ENCODE measurements around the gene NFKBIE. TPM values are rescaled to one million over a fixed set of nuclear protein-coding genes. Genes with fewer than 3 reads are reported as not detected.
"Not testable (repeated sequence)": the region's sequence is repeated elsewhere in the genome, so short reads cannot be mapped to it uniquely, and the experiment has no call there.

Gene NFKBIE
- 9.7 and 12.1 TPM in 2 replicates for total RNA-seq (2021)
- long read RNA-seq, partial matches to known transcripts: 1 of 3 reads
- long read RNA-seq, other reads (novel, unspliced or antisense): 2 of 3 reads

GRCh38 chr6:44265007-44265721 lies at the start of gene NFKBIE:
TSS of gene NFKBIE (minus strand) at chr6:44265551. CDS start at chr6:44265346, 205 bp downstream.
- peak within 1 kb of the TSS; percentile 11; the same call in 1 of the 2 replicates for H3K14ac ChIP-seq (ENCODE audit: insufficient read depth, low read length)
- no peak within 1 kb of the TSS for H3K56ac ChIP-seq (ENCODE audit: insufficient read length, low read depth, low read length)
- Mint-ChIP-seq H3K4me3 (peak within 1 kb of the TSS; percentile 79 to 88), H3K36me3 (ENCODE audit: insufficient read depth in 1 of 3, low read depth in 3 of 3) (peaks cover 0 to 2% (median 0%) of the 10 kb centered on the region in 3 experiments; a peak in 2 of 7 replicates), H3K9me3 (no peaks in the 10 kb centered on the region; a peak in 1 of 5 replicates), H3K27ac (peak within 1 kb of the TSS in 1 of 3 experiments; percentile 40; a peak in 1 of 7 replicates), H3K4me1 (peaks cover 42 to 49% of the 10 kb centered on the region in 2 experiments), H3K27me3 (ENCODE audit: low read depth) (peaks cover 22% of the 10 kb centered on the region)
- H2AK5ac ChIP-seq (ENCODE audit: insufficient read length, low read length): no peak within 1 kb of the TSS
- no peak within 1 kb of the TSS for H3K18ac ChIP-seq (ENCODE audit: insufficient read length, low read depth, low read length)
- H3K79me2 ChIP-seq (ENCODE audit: insufficient read depth, low read length): no peaks in the 10 kb centered on the region
- H4K8ac ChIP-seq (replicated peaks; ENCODE audit: insufficient read length, low read depth, low read length): no peak within 1 kb of the TSS
- H4K91ac ChIP-seq (ENCODE audit: insufficient read length, low read depth, low read length): no peak within 1 kb of the TSS
- peaks cover 18% of the 10 kb centered on the region for H3K23me2 ChIP-seq (ENCODE audit: insufficient read length, low read depth, low read length, poor library complexity, severe bottlenecking)
- no peak within 1 kb of the TSS for H2BK20ac ChIP-seq (ENCODE audit: low read depth, low read length, poor library complexity, severe bottlenecking)
- no peak within 1 kb of the TSS for H3K4ac ChIP-seq (ENCODE audit: low read depth, low read length)
- H3K4me2 ChIP-seq (ENCODE audit: insufficient read depth, insufficient read length, low read length): peak within 1 kb of the TSS; percentile 84
- no peak within 1 kb of the TSS for H4K5ac ChIP-seq (ENCODE audit: insufficient read length, low read depth, low read length)
- no peak within 1 kb of the TSS for H3K27ac ChIP-seq (ENCODE audit: insufficient read length, low read depth, low read length)
- H2BK12ac ChIP-seq (ENCODE audit: insufficient read length, low read depth, low read length): no peak within 1 kb of the TSS
- no peak within 1 kb of the TSS for H3T11ph ChIP-seq (ENCODE audit: low read length)
- H3K9ac ChIP-seq (ENCODE audit: extremely low read depth, insufficient read length, low read length): peak within 1 kb of the TSS; percentile 54
- no peaks in the 10 kb centered on the region for H3K79me1 ChIP-seq (ENCODE audit: insufficient read depth, low read depth, low read length, poor library complexity, severe bottlenecking)
- peaks cover 8% of the 10 kb centered on the region; the same call in 1 of the 2 replicates for H3K4me1 ChIP-seq (ENCODE audit: insufficient read depth, low read length)
- H2BK5ac ChIP-seq (ENCODE audit: insufficient read length, low read length): no peak within 1 kb of the TSS
- H4K20me1 ChIP-seq (ENCODE audit: control insufficient read depth, insufficient read depth, insufficient read length): no peaks in the 10 kb centered on the region
- no peak within 1 kb of the TSS for H3K23ac ChIP-seq (ENCODE audit: insufficient read length, low read depth, low read length)
- H3K9me3 ChIP-seq (ENCODE audit: control insufficient read depth, low read depth, low read length): no peaks in the 10 kb centered on the region
- no peak for TF ChIP-seq CTCF (conservative IDR thresholded peaks at IDR 0.05)
- H2BK120ac ChIP-seq (ENCODE audit: low read depth, low read length, poor library complexity, severe bottlenecking): no peak within 1 kb of the TSS
- peak; percentile 94 for DNase-seq
- peaks cover 7% of the 10 kb centered on the region; the same call in 1 of the 2 replicates for H3K27me3 ChIP-seq (ENCODE audit: insufficient read depth, low read length)
- no CpG with 5 or more reads among the region's 72 CpGs for WGBS (ENCODE audit: extremely low coverage, insufficient read length, low lambda C conversion rate)
- H2BK15ac ChIP-seq (ENCODE audit: low read depth, low read length): no peak within 1 kb of the TSS
- H2AFZ ChIP-seq (ENCODE audit: low read length): no peak within 1 kb of the TSS

- not testable (repeated sequence) for DNase-seq; H3K4me2 ChIP-seq (ENCODE audit: insufficient read depth, insufficient read length, low read length); H4K5ac ChIP-seq (ENCODE audit: insufficient read length, low read depth, low read length); H3K79me2 ChIP-seq (ENCODE audit: insufficient read depth, low read length); H3K27ac Mint-ChIP-seq; H3K27me3 Mint-ChIP-seq (ENCODE audit: low read depth); H3K18ac ChIP-seq (ENCODE audit: insufficient read length, low read depth, low read length); H3K23ac ChIP-seq (ENCODE audit: insufficient read length, low read depth, low read length); H3K79me1 ChIP-seq (ENCODE audit: insufficient read depth, low read depth, low read length, poor library complexity, severe bottlenecking); H2AK5ac ChIP-seq (ENCODE audit: insufficient read length, low read length); H3K56ac ChIP-seq (ENCODE audit: insufficient read length, low read depth, low read length); H2BK5ac ChIP-seq (ENCODE audit: insufficient read length, low read length); H2AFZ ChIP-seq (ENCODE audit: low read length); H4K91ac ChIP-seq (ENCODE audit: insufficient read length, low read depth, low read length); H3K9ac ChIP-seq (ENCODE audit: extremely low read depth, insufficient read length, low read length); H2BK15ac ChIP-seq (ENCODE audit: low read depth, low read length); H3K4me1 ChIP-seq (ENCODE audit: insufficient read depth, low read length); H4K8ac ChIP-seq (replicated peaks; ENCODE audit: insufficient read length, low read depth, low read length); H3K14ac ChIP-seq (ENCODE audit: insufficient read depth, low read length); H3K9me3 Mint-ChIP-seq; H3K4ac ChIP-seq (ENCODE audit: low read depth, low read length); H3K9me3 ChIP-seq (ENCODE audit: control insufficient read depth, low read depth, low read length); H3T11ph ChIP-seq (ENCODE audit: low read length); H2BK20ac ChIP-seq (ENCODE audit: low read depth, low read length, poor library complexity, severe bottlenecking); H3K23me2 ChIP-seq (ENCODE audit: insufficient read length, low read depth, low read length, poor library complexity, severe bottlenecking); H3K4me3 Mint-ChIP-seq; H3K27ac ChIP-seq (ENCODE audit: insufficient read length, low read depth, low read length); H3K27me3 ChIP-seq (ENCODE audit: insufficient read depth, low read length); H2BK120ac ChIP-seq (ENCODE audit: low read depth, low read length, poor library complexity, severe bottlenecking); H4K20me1 ChIP-seq (ENCODE audit: control insufficient read depth, insufficient read depth, insufficient read length); H2BK12ac ChIP-seq (ENCODE audit: insufficient read length, low read depth, low read length)
- peaks cover 18 to 26% (median 26%) of the 10 kb centered on the region in 3 experiments for H3K36me3 Mint-ChIP-seq (ENCODE audit: insufficient read depth in 1 of 3, low read depth in 3 of 3)
- H3K4me1 Mint-ChIP-seq: peaks cover 17 to 25% of the 10 kb centered on the region in 2 experiments
- no CpG with 5 or more reads among the region's 8 CpGs for WGBS (ENCODE audit: extremely low coverage, insufficient read length, low lambda C conversion rate)
Measured at GRCh38 chr6:44314657-44315056, 49.3 kb upstream of the NFKBIE start.

Data from H9 (cell line).